ENCODE results near the gene MINK1.

The MINK1 gene

DNA sequence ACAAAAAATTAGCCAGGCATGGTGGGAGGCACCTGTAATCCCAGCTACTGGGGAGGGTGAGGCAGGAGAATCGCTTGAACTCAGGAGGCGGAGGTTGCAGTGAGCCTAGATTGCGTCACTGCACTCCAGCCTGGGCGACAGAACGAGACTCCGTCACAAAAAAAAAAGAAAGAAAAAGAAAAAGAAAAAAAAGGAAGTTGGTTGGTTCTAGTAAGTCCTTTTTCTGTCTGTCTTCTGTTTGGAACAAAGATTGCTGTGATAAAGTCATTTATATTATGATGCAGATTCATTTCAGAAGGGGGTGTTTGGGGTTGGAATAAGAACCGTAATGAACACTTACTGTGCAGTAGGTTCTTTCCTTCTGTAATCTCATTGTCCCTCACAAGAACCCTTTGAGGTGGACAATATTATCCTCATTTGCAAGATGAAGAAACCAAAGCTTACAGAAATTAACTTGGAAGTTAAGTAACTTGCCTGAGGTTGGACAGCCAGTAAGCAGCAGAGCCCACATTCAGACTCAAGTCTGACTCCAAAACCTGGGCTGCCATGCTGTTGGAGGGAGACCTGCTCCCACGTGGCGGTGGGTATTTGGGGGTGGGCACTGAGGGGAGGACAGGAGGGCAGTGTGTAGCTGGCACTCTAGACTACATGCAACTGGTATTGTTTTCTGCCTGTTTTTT is 10.3 kb downstream of the MINK1 start:
- TF ChIP-seq, protein P1, sequence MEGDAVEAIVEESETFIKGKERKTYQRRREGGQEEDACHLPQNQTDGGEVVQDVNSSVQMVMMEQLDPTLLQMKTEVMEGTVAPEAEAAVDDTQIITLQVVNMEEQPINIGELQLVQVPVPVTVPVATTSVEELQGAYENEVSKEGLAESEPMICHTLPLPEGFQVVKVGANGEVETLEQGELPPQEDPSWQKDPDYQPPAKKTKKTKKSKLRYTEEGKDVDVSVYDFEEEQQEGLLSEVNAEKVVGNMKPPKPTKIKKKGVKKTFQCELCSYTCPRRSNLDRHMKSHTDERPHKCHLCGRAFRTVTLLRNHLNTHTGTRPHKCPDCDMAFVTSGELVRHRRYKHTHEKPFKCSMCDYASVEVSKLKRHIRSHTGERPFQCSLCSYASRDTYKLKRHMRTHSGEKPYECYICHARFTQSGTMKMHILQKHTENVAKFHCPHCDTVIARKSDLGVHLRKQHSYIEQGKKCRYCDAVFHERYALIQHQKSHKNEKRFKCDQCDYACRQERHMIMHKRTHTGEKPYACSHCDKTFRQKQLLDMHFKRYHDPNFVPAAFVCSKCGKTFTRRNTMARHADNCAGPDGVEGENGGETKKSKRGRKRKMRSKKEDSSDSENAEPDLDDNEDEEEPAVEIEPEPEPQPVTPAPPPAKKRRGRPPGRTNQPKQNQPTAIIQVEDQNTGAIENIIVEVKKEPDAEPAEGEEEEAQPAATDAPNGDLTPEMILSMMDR (IDR thresholded peaks at IDR 0.05) = no peak

DNA sequence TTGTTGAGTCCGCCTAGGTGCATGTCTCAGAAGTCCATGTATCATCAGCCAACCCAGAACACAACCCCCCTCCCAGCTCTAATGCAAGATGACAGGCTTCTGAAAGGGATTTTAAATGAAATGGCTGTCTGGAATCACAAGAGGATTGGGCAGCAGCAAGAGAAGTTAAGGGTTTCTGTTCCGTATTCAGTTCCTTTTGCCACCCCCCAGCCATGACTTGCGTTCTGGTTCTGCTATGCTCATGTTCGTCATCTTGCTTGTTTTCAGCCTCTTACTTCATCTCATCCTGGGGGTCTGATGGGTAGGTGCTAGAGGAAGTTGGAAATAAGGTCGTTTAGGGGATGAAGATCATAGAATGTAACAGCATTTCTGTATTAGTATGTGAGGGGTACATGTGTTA is 12.0 kb downstream of the MINK1 start:
- TF ChIP-seq, protein P1 (IDR thresholded peaks at IDR 0.05) = no peak

DNA sequence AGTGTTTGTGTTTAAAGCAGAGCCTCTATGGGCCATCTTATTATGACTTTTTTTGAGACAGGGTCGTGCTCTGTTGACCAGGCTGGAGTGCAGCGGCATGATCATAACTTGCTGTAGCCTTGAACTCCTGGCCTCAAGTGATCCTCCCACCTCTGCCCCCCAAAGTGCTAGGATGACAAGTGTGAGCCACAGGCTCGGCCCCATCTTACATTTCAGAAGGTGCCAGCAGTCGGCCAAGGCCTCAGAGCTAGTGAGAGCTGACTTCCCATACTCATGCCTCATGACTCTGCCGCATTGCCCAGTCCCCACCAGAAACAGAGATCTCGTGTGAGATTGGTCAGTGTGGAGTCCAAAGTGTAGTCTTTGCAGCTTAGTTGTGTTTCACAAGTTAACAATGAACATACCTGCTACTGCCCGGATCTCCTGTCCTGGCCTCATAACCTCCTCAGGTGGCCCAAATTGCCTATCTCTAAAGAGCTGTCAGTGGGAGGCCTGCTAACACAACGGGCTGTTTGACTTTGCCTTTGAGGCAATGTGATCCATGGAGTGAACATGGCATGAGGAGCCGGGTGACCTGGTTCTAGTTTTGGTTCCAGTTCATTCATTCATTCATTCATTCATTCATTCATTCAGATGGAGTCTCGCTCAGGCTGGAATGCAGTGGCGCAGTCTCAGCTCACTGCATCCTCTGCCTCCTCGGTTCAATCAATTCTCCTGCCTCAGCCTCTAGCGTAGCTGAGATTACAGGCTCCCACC is 13.7 kb downstream of the MINK1 start:
- TF ChIP-seq, protein P1 (IDR thresholded peaks at IDR 0.05) = no peak

DNA sequence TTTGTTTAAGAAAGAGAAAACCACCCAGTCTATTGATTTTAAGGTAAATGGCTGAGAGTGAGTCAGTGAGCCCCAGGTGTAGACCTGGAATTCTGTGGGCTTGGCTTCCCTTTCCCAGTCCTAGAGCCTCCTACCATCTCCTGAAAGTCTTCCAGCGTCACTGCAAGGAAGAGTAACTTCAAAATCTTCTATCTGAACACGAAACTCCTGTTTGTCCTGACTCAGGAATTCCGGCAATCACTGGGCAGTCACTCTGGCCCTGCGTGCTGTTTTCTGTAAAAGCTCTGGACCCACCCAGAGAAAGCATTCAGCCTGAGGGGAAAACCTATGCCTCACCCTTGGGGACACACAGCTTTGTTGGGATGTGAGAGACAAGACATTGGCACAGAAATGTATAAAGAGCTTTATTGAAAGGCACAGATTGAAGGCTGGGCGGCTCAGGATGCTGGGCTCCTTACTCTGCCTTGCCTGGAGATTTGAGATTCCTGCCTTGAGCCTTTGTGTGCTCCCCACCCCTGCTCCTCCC is 15.9 kb downstream of the MINK1 start:
- TF ChIP-seq, protein P1 (IDR thresholded peaks at IDR 0.05) = no peak

DNA sequence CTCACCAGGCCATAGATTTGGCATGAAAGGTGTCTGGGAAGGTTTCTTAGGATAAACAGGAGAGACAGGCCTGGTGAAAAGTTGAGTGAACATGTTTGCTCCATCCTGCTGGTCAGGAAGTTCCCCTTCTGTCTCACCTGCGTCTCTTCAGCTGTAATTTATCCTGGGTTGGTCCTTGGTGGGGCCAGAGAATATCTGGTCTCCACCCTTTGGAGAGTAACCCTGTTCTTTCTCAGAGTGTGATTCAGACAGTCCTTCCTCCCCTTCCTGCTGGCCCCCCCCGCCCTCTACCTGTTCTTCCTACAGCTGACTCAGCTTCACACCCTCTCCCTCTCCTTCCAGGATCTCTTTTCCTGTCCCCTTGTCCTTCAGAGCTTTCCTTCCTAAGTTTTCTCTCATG is 17.1 kb downstream of the MINK1 start:
- TF ChIP-seq, protein P1 (IDR thresholded peaks at IDR 0.05) = no peak

DNA sequence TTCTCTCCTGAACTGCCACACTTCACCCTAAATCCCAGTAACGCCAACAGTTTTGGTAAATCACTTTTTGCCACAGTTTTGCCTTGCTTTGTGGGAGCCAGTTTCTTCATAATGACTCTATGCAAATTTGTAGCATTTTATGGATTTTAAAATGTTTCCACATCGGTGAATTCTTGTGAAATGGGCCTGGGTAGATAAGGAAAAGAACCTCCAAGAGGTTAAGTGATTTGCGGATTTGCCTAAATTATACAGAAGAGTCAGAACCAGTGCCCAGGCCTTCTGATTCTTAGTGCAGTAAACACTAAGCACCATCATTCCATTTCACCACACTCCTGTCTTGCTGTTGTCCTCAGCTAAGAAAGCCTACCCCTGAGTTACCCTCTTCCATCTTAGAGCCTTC is 17.9 kb downstream of the MINK1 start:
- TF ChIP-seq, protein P1 (IDR thresholded peaks at IDR 0.05) = no peak

DNA sequence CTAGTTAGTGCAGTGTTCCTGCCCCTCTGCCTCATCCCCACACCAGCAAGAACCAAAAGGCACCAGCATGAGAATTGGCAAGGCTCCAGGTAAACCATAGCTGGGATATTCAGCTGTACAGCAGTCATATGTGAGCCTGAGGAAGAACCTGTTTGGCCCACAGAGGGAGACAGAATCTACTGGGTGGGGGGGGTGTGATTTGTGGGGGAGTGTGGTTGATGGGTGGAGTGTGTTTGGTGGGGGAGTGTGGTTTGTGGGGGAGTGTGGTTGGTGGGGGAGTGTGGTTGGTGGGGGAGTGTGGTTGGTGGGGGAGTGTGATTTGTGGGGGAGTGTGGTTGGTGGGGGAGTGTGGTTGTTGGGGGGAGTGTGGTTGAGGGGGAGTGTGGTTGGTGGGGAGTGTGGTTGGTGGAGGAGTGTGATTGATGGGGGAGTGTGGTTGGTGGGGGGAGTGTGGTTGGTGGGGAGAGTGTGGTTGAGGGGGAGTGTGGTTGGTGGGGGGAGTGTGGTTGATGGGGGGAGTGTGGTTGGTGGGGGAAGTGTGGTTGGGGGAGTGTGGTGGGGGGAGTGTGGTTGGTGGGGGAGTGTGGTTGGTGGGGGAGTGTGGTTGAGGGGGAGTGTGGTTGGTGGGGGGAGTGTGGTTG is 19.5 kb downstream of the MINK1 start:
- TF ChIP-seq, protein P1 (IDR thresholded peaks at IDR 0.05) = no peak
